NCI-H2081 treated with DMSO at 0.1 percent for 48 hours (cell line): ENCODE results near the gene PHACTR2.
"Not testable (repeated sequence)": the region's sequence is repeated elsewhere in the genome, so short reads cannot be mapped to it uniquely, and the experiment has no call there.

Source experiments
- DNase-seq: peaks from one replicate; lab custom pipeline; 2025; lab: John Stamatoyannopoulos, UW

Gene PHACTR2

DNA sequence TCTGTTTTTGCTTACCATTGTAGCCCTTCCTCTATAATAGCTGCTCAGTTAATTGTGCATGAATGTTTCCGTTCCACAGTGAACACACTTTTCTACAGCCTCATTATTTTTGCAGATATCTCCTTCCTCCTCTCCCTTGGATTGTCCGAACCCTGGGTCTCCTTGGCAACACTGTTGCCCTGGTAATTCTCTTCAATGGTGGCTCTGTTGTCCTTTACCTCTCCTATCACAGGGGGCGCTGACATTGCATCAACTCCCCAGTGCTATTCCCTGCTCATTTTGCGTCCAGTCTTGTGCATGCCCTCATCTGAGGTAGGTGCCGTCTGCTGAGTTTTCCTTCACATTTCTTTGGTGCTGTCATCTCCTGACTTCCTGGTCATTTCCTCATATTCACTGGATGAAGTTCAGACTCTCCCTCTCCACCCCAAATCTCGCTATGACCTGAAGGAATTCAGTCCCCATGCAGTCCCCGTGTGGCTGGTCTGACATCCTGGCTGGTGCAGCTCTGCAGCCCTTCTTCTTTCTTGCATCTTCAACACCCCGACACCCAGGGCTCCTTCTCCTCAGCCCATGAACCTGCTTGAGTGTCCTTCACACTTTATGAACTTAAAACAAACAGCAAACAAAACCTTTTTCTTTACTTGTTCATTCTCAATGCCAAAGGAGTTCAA, 21.1 kb downstream of the PHACTR2 start:
- DNase-seq = no peak

DNA sequence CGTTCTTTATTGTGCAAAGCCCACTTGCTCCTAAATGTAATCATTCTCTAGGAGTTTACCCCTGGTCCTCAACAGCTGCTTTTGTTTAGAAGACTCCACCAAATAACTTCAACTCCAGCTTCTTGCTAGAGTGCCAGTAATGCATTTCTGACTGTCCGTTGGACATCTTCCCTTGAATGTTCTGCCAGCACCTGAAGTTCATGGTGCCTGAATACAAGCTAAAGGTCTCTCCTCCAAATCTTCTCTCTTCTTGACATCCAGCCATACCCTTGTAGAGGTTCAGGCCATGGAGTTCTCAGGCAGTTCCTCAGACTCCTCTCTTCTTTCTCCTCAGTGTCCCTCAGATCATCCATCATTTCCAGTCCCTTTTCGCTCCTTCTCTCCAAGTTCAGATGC, 21.7 kb downstream of the PHACTR2 start:
- DNase-seq = no peak

DNA sequence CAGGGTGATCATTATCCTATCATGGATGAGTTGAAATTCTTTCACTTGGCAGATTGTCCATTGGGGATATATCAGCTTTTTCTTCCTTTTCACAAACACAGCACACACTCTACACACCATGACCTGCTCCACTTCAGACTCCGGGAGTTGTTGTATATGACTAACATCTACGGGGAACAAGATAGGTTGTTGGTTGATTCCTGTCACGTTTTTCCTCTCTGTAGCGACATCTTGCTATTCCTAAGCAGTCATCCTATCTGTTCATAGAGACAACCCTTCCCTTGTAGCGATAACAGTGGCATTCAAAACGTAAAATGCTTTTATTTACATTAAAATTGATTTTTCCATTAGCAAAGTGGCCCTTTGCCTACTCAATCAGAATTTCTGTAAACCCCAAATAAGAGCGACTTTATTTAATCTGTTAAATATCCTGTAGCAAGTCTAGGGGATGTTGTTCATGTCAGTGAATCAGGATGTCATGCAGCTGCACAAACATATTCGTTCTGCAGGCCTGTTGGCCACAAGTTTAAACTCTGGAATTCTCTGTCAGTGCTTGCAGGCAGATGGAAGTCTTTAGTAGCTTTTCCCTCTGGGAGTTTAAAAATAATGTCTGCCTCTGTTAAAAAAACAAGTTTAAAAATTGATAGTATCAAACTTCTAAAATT, 23.1 kb downstream of the PHACTR2 start:
- DNase-seq = no peak

DNA sequence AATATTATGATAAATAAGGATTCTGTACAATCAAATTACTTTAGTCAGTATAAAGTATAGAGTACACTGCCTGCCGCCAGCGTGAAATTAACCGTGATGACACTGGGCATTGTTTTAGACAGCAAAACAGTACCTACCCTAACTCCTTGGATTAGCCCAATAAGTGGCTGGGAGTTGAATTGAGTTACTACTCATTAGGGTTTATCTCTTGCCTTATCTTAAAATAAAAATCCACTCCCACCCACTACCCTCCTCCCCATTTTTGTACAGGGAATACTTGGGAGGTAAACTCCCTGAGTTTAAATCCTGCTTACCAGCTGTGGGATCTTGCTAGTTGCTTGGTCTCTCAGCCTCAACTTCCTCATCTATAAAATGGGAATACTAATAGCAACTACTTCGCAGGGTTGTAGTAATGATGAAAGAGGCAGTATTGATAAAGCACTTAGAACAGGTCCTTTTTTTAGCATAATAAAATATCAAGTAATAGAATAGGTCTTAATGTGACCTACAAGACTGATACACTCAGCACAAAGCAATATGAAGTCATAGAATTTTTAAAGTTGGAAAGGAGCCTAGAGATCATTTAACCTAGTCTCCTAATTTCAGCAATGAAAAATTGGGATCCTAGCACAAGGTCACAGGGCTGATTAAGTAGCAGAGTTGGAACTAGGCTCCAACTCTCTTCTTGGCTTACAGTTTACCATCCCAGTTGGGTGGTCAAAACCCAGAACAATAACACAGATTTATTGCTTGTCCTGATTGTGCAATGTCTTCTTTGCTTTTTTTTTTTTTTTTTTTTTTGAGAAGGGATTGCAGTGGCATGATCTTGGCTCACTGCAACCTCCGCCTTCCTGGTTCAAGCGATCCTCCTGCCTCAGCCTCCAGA, 23.8 kb downstream of the PHACTR2 start:
- DNase-seq = no peak

DNA sequence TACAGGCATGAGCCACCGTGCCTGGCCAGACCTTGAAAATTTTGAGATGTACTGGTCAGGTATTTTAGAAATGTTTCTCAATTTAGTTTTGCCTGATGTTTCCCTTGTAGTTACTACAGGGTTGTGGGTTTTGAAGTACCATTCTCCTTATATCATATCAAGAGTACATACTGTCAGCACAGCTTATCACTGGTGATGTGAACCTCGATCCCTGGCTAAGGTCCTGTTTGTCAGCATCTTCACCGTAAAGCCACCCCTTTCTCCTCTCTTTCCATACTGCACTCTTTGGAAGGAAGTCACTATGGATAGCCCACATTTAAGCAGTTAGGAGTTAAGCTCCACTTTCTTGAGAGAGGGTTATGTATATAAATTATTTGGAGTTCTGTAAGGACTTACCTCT, 27.8 kb downstream of the PHACTR2 start:
- DNase-seq = no peak

DNA sequence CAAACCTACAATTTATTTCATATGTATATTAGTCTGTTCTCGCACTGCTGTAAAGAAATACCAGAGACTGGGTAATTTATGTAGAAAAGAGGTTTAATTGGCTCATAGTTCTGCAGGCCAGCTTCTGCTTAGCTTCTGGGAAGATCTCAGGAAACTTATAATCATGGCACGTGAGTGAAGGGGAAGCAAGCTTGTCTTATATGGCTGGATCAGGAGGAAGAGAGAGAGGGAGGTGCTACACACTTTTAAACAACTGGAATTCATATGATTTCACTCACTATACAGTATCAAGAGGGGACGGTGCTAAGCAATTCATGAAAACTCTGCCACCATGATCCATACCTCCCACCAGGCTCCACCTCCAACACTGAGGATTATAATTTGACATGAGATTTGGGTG, 29.9 kb downstream of the PHACTR2 start:
- no peak for DNase-seq

DNA sequence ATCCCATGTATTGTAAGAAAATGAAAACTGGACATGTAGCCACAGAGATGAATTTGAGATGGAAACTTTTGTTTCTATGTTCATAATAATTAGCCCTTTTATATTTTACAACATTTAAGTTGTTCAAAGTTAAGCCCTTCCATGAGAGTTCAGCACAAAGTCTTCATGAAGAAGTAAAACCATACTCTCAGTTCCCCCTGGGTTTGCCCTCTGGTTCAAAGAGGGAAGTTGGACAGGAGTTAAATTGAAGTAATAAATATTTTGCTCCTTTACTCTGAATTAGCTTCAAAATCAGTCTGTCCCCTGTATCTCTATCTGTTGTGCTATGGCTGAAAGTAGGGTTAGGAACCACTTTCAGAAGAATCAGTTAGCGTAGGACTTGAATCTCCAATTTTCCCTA, 31.1 kb downstream of the PHACTR2 start:
- DNase-seq = no peak

DNA sequence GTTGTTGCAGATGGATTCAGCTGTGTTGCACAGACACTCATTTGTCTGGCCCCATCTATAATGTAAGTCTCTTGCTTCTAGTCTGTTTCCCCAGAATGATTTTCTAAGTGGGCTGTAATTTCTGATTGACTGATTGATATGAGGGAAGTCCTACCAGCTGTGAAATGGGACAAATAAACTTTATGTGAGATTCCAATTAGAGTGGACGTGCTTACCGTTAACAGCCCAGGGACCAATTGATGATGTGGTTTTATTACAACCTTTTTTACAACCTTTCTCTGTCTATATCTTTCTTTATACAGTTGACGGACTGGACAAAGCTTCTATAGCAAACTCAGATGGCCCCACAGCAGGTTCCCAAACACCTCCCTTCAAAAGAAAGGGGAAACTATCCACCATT, 33.9 kb downstream of the PHACTR2 start:
- DNase-seq = no peak

DNA sequence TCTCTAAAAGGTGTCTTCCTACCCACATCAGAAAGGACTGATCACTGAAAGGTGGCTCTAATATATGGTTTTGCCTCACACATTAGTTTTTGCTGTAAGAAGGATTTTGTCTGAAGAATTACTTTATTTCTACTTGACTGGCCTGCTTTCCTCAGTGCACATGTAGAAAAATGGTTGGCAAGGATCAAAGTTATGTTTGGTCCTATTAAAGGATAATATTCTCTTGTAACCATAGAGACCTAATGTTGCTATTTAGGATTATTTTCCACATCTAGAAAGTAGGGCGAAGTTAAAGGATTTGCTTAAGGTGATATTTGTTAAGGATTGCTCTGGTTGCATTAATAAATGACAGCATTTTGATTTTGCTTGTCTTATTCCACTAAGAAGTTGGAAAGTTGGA, 40.7 kb downstream of the PHACTR2 start:
- no peak for DNase-seq

DNA sequence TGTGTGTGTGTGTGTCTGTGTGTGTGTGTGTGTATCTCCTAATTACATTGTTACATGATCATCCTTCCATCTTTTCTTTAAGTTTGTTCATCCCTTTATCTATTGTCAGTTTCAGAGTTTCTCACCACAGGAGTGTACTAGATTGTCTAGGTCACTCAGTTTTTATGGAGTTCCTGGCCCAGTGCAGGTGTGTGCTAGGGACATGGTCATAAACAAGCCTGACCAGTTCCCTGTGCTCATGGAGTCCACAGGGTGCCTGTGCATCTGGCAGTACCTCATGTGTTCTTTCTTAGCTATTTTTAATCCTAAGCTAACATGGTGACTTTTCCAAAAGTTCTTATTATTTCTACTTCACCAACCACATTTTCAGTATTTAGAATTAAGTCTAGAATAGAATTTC, 43.9 kb downstream of the PHACTR2 start:
- DNase-seq = no peak

DNA sequence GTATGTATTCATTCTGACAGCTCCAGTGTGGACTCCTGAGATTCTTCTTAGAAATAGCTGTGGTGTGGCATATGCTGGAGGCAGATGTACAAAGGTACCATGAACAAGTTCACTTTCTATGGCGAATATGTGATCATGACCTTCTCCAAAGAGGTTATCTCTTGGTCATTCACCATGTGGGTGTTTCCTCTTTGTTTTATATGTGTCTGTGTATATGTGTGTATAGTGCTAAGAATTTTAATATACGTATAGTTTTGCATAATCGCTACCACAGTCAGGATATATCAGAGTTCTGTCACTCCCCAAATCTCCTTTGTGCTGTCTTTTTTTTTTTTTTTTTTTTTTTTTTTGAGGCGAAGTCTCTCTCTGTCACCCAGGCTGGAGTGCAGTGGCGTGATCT, 47.1 kb downstream of the PHACTR2 start:
- no peak for DNase-seq

DNA sequence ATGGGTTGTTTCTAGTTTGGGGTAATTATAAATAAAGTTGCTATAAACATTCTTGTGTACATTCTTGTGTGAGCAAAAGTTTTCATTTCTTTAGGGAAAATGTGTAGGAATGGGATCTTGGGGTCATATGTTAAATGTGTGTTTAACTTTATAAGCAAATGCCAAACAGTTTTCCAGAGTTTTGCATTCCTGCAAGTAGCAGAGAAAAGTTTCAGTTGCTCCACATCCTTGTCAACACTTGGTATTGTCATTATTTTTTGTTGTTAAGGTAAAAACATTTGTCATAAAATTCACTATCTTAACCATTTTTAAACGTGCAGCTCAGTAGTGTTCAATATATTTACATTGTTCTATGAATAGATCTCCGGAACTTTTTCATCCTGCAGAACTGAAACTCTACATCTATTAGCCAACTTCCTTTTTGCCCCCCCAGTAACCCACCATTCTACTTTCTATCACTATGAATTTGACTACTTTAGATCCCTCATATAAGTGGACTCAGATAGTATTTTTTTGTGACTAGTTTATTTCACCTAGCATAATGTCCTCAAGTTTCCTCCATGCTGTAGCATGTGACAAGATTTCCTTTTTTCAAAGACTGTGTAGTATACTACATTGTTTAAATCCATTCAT, 48.4 kb downstream of the PHACTR2 start:
- DNase-seq = no peak

DNA sequence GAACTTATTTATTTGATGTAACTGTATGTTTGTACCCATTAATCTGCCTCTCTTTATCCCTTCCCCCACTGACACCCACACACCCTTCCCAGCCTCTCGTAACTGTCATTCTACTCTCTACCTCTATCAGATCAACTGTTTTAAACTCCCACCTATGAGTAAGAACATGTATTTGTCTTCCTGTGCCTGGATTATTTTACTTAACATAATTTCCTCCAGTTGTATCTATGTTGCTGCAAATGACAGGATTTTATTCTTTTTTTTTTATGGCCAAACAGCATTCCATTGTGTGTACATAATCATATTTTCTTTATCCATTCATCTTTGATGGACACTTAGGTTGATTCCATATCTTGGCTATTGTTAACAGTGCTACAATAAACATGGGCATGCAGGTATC, 49.3 kb downstream of the PHACTR2 start:
- no peak for DNase-seq

DNA sequence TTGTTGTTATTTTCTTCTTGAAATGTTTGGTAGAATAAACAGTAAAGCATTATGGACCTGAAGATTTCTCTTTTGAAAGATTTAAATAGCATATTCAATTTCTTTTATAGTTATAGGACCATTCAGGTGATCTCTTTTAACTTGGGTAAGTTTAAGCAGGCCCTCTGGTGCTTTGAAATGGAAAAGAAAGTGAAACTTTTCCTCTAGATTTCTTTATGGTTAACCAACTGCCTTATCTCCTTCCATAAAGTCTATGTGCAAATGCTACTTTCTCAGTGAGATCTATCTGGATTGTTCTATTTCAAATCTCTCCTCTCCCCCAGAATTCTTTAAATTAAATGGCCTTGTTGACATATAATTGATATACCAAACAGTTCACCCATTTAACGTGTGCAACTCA, 54.0 kb downstream of the PHACTR2 start:
- DNase-seq = no peak

DNA sequence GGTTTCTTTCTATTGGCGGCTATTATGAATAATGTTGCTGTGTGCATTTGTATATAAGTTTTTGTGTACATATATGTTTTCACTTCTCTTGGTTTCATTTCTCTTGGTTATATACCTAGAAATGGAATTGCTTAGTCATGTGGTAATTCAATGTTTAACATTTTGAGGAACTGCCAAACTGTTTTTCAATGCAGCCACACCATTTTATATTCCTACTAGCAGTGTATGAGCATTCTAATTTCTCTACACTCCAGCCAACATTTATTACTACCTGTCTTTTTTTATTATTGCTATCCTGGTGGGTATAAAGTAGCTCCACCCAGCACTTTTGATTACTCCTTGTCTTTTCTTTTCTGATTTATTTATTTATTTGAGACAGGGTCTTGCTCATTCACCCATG, 54.8 kb downstream of the PHACTR2 start:
- no peak for DNase-seq

DNA sequence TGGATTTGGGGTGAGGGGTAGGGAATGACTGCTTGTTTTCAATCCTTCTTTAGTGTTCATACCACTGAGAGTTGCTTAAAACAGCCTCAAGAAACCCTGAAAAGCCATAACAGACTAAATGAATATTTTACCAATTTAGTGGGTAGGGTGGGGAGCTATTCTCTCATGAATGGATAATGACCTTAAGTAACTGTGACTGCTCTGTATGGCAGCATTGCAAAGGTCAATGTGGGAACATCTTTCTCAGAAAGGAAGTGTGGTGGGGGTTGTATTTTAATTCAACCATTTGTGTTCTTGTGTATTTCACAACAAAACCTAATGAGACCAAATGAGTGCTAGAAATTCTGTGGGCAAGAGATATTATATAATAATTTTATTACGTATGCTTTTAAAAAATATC, 55.7 kb downstream of the PHACTR2 start:
- DNase-seq = no peak

DNA sequence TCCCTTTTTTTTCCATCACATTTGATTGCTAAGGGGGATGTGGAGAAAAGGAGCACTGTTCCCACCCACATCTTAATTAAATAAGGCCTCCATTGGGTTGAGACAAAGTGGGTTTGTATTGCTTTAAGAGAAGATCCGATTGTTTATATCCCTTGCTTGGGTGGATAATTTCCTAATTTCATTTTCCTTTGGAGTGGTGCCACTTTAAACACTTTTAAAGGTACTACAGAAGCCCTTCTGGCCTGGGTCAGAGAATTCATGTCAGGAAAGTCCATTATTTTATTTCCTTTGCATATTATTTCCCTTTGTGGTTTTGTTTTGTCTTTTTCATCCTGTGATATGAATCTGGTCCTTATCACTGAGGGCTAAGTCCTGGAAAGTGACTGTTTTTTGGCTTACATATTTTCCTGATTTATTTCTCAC, 56.9 kb downstream of the PHACTR2 start:
- no peak for DNase-seq

DNA sequence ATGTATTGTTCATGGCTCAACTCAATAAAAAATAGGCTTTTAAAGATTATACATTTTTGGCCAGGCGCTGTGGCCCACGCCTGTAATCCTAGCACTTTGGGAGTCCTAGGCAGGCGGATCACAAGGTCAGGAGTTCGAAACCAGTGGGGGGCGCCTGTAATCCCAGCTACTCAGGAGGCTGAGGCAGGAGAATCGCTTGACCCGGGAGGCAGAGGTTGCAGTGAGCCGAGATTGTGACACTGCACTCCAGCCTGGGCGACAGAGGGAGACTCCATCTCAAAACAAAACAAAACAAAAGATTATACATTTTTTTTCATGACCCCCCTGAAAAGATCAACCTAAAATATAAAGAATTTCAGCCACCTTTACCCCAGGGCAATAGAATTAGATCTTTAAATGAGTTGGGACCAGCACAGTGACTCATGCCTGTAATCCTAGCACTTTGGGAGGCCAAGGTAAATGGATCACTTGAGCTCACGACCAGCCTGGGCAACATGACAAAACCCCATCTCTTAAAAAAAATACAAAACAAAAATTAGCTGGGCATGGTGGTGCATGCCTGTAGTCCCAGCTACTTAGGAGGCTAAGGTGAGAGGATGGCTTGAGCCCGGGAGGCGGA, 60.4 kb downstream of the PHACTR2 start:
- not testable (repeated sequence) for DNase-seq

DNA sequence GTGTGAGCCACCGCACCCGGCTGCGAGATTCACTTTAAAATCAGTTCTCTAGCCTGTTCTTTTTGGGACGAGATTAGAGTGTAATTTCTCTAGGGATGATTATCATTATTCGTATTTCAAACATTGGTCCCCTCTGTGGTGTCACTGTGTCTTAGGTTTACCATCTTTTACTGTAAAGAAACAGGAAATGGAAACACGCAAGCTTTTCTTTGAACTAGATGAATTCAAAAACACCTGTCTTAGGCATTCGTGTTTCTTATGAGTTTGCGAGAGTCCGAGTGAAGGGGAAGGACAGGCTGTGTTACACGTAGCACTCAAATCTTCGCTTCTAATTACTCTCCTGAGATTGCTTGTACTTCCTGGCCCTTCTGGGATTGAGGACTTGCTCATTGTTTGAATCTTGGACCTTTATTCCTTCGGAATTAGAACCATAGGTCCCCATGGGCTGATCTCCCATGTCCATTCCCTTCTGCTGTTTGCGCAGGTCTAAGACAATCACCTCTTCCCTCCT, 61.6 kb downstream of the PHACTR2 start:
- no peak for DNase-seq

DNA sequence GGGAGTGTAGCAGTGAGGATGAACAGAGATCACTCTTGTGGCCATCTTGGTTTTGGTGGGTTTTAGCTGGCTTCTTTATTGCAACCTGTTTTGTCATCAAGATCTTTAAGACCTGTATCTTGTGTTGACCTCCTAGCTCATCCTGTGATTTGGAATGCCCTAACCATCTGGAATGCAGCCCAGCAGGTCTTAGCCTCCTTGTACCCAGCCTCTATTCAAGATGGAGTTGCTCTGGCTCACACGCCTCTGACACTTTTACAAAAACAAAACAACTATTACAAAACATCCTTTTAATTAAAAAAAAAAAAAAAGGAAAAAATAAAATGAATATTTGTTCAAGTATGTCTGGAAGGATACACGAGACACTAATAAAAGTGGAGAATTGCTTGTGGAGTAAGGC, 62.4 kb downstream of the PHACTR2 start:
- no peak for DNase-seq

DNA sequence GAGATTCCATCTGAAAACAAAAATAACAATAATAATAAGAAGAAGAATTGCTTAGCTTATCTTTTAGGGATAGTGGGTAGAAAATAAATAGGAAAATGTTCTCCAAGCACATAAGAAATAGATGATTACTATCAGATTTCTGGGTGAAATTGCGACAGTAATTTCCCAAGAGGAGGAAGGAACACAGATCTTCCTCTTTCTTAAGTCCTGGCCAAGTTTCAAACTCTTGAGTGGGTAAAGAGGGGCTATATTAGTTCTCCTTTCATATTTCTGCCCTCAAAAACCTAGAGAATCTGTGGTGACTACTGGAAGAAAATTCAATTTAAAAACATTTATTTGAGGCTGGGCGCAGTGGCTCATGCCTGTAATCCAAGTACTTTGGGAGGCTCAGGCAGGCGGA, 63.7 kb downstream of the PHACTR2 start:
- DNase-seq = no peak
